HG02642 (cell line): ENCODE measurements around the gene EDIL3.
"Not testable (repeated sequence)": the region's sequence is repeated elsewhere in the genome, so short reads cannot be mapped to it uniquely, and the experiment has no call there.

Source experiments
- ATAC-seq: cut with Tn5 transposase; IDR thresholded peaks from one replicate; pipeline ENCODE4 v1.9.1; 2021; ENCODE audit warnings: mild to moderate bottlenecking; ENCODE audit not compliant: unreplicated experiment, poor library complexity

The EDIL3 gene

GRCh38 chr5:84213212-84213611 lies 171.5 kb downstream of the EDIL3 start:
- ATAC-seq: no peak

- no peak for ATAC-seq
Observed at GRCh38 chr5:84204772-84205171, 179.9 kb downstream of the EDIL3 start.

- no peak for ATAC-seq
Observed at GRCh38 chr5:84202136-84202535, 182.5 kb downstream of the EDIL3 start.

- ATAC-seq: peak; percentile 56
Observed at GRCh38 chr5:84197538-84197937, 187.1 kb downstream of the EDIL3 start.

GRCh38 chr5:84191281-84191680 lies 193.4 kb downstream of the EDIL3 start:
- no peak for ATAC-seq

GRCh38 chr5:84184857-84185256 lies 199.8 kb downstream of the EDIL3 start:
- no peak for ATAC-seq

GRCh38 chr5:84181093-84181492 lies 203.6 kb downstream of the EDIL3 start:
- ATAC-seq: no peak

- ATAC-seq: no peak
Observed at GRCh38 chr5:84168841-84169240, 215.8 kb downstream of the EDIL3 start.

GRCh38 chr5:84163671-84164070 lies 221.0 kb downstream of the EDIL3 start:
- no peak for ATAC-seq

- ATAC-seq: no peak
Observed at GRCh38 chr5:84162695-84163094, 222.0 kb downstream of the EDIL3 start.

GRCh38 chr5:84160650-84161049 lies 224.0 kb downstream of the EDIL3 start:
- ATAC-seq: not testable (repeated sequence)

GRCh38 chr5:84149094-84149493 lies 235.6 kb downstream of the EDIL3 start:
- no peak for ATAC-seq

- no peak for ATAC-seq
Observed at GRCh38 chr5:84148651-84149050, 236.0 kb downstream of the EDIL3 start.

- no peak for ATAC-seq
Observed at GRCh38 chr5:84137541-84137940, 247.1 kb downstream of the EDIL3 start.

- no peak for ATAC-seq
Observed at GRCh38 chr5:84131372-84131771, 253.3 kb downstream of the EDIL3 start.

GRCh38 chr5:84130006-84130580 lies 254.6 kb downstream of the EDIL3 start:
- ATAC-seq: no peak

- ATAC-seq: no peak
Observed at GRCh38 chr5:84125216-84125615, 259.5 kb downstream of the EDIL3 start.

GRCh38 chr5:84119252-84119651 lies 265.4 kb downstream of the EDIL3 start:
- no peak for ATAC-seq

GRCh38 chr5:84118551-84118950 lies 266.1 kb downstream of the EDIL3 start:
- no peak for ATAC-seq

- no peak for ATAC-seq
Observed at GRCh38 chr5:84115727-84116126, 269.0 kb downstream of the EDIL3 start.

GRCh38 chr5:84113246-84114105 lies 271.2 kb downstream of the EDIL3 start:
- ATAC-seq: no peak

GRCh38 chr5:84092738-84093137 lies 291.9 kb downstream of the EDIL3 start:
- ATAC-seq: no peak
